GM12872 (cell line): ENCODE results near the gene ARFGEF2.

Experiments
- CTCF ChIP-seq: IDR thresholded peaks from 3 replicates; pipeline ENCODE4 v1.5.1; 2011; ENCODE audit warnings: low read depth, mild to moderate bottlenecking, low read length, moderate library complexity; ENCODE audit not compliant: insufficient read depth

ARFGEF2 gene

GRCh38 chr20:49037962-49038387, 116.5 kb downstream of the ARFGEF2 start:
- no peak for TF ChIP-seq CTCF

DNA sequence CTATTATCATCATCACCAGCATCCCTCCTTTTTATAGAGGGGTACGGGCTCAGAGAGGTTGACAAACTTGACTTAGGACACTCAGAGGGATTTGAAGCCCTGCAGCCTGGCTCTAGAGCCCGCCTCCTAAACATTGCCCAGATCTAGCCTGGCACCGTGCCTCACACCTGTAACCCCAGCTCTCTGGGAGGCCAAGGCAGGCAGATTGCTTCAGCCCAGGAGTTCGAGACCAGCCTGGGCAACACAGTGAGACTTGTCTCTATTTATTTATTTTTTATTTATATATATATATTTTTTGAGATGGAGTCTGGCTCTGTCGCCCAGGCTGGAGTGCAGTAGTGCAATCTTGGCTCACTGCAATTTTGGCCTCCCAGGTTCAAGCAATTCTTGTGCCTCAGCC, 118.3 kb downstream of the ARFGEF2 start:
- no peak for TF ChIP-seq CTCF

GRCh38 chr20:49043000-49043399, 121.5 kb downstream of the ARFGEF2 start:
- no peak for TF ChIP-seq CTCF

DNA sequence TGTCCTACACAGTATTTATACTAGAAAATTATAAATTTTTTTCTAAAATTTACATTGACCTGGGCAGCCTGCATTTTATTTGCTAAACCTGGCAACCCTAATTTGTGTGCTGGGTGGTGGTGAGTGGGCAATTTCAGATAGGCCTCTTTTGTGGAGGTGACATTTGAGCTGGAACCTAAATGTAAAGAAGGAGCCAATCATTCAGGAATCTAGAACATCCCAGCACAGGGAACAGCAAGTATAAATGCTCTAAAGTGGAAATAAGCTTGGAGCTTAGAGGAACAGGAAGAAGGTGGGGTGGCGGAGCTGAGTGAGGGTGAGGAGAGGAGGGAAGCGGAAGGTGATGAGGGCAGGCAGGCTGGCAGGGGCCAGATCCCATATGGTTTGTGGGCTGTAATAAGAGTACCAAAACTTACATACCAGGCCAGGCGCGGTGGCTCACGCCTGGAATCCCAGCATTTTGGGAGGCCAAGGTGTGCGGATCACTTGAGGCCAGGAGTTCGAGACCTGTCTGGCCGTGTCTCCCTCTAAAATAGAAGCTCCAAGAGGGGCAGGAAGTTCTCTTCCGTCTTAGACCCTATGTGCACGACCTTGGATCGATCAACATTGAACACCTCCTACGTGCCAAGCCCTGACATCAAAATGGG, 124.1 kb downstream of the ARFGEF2 start:
- TF ChIP-seq CTCF, result no peak

DNA sequence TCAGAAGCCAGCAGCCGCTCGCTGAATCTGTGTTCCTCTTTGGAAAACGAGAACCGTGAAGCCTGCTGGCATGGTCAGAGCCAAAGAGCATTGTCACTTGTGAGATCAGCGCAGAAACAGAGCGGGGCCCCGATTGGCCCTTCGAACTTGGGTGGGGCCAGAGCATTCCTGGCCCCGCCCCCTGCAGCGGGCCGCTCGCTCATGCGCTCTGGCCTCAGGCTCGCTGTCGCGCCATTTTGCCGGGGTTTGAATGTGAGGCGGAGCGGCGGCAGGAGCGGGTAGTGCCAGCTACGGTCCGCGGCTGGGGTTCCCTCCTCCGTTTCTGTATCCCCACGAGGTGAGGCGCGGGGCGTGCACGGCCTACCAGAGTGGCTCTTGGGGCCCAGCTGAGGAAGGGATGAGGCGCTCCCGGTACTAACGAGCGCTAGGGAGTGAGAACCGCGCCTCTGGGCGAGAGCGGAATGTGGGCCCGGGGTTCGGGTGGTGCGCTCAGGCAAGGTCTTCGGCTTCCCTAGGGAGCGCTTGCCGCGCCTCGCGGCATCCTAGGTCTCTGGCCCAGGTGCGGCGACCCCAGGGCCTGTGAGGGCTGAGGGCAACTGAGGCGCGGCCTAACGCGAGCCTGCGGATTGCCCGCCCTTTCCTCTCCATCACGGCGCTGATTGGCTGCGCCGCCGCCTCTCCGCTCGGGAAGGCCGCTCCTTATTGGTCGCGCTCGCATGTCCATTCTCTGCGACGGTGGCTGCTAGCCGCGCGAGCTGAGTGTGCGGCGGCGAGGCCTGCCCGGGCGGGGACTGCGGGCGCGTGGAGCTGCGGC, 124.8 kb downstream of the ARFGEF2 start, which contains the start of gene CSE1L:
Gene CSE1L (plus strand): TSS at position 226 of the 814 bp plus-strand sequence. CDS start 12,152 bp downstream, outside the sequence.
- TF ChIP-seq CTCF, result no peak

- no peak for TF ChIP-seq CTCF
Observed at GRCh38 chr20:49052334-49052733, 130.8 kb downstream of the ARFGEF2 start.

GRCh38 chr20:49054056-49054643, 132.6 kb downstream of the ARFGEF2 start:
- no peak for TF ChIP-seq CTCF
